Measurements from ENCODE around the gene LPCAT1. TPM values are rescaled to one million over a fixed set of nuclear protein-coding genes. Genes with fewer than 3 reads are reported as not detected.

The LPCAT1 gene
- total and polyA plus RNA-seq, 2 experiments from 2014 or later, result 78.0 to 255 TPM

Small RNA genes lying within 50 kb of the gene (microRNA-seq; reads per million reads assigned to microRNA genes)
- gene MIR6075, result not detected

Small RNA genes lying within 50 kb of the gene (small RNA-seq; reads per million reads assigned to genes)
- gene MIR6075 (ENCODE audit: low replicate concordance), result not detected

Other genes starting within 250 kb of the LPCAT1 start
- 36.2 and 46.4 TPM in 2 replicates for gene TERT, start 228.9 kb downstream of the LPCAT1 start, total RNA-seq (2014; rRNA removed; shearing (Covaris generic))
- 9.1 and 9.8 TPM in 2 replicates for gene TERT, start 228.9 kb downstream of the LPCAT1 start, polyA plus RNA-seq (2016; fragmentation: Nextera tagmentation; extraction: Ambion mirVana)
- gene CLPTM1L, start 178.9 kb downstream of the LPCAT1 start, total RNA-seq (2014; rRNA removed; shearing (Covaris generic)), result 110 and 142 TPM in 2 replicates
- gene CLPTM1L, start 178.9 kb downstream of the LPCAT1 start, polyA plus RNA-seq (2016; fragmentation: Nextera tagmentation; extraction: Ambion mirVana), result 39.9 and 41.7 TPM in 2 replicates
- 0.85 and 1.0 TPM in 2 replicates for gene SLC6A3, start 78.5 kb downstream of the LPCAT1 start, total RNA-seq (2014; rRNA removed; shearing (Covaris generic))
- gene SLC6A3, start 78.5 kb downstream of the LPCAT1 start, polyA plus RNA-seq (2016; fragmentation: Nextera tagmentation; extraction: Ambion mirVana), result 0.31 and 0.76 TPM in 2 replicates

Measured in GM23338 (cell line).